GM12878 (cell line): ENCODE data around the gene SLC39A11. TPM values are rescaled to one million over a fixed set of nuclear protein-coding genes. Genes with fewer than 3 reads are reported as not detected.

Experiments used
- ATAC-seq: fragments of 200-7000 bp; cut with Tn5 transposase; 3 replicates; pipeline ENCODE4 v1.9.1; 2020; ENCODE audit warnings: mild to moderate bottlenecking, moderate library complexity
- BruUV-seq: library from RNA; stranded (reverse); fragments of 400-500 nt; replicated peaks from 2 replicates; lab custom pipeline; 2021; lab: Mats Ljungman, UMichigan
- CTCF ChIA-PET: fragments of 300-600 bp; sonication (Branson Sonifier 250); formaldehyde crosslinking; extraction: SDS; loops from one replicate; lab custom pipeline; 2021; ENCODE audit warnings: inconsistent platforms; lab: Yijun Ruan, JAX
- POLR2A ChIA-PET: fragments of 350-600 bp; formaldehyde crosslinking; extraction: SDS; loops from one replicate; lab custom pipeline; 2021; ENCODE audit warnings: inconsistent platforms; lab: Charles Lee
- RAD21 ChIA-PET: fragments of 300-600 bp; sonication (Branson Sonifier 250); formaldehyde crosslinking; loops from one replicate; lab custom pipeline; 2023; ENCODE audit warnings: antibody characterized with exemption; ENCODE audit not compliant: unreplicated experiment; lab: Charles Lee
- SMC1A ChIA-PET: fragments of 300-600 bp; sonication (Branson Sonifier 250); formaldehyde crosslinking; loops from one replicate; lab custom pipeline; 2023; ENCODE audit not compliant: unreplicated experiment, uncharacterized antibody; lab: Charles Lee
- DNase-seq: peaks from one replicate; pipeline ENCODE4 v3.0.0-alpha.2; 2011; ENCODE audit warnings: low read depth, low spot score
- FAIRE-seq: peaks from 3 replicates; lab custom pipeline; 2011; peaks lifted over from hg19 to GRCh38; lab: Jason Lieb, UNC
- H2AFZ ChIP-seq: 2 replicates; pipeline ENCODE4 v1.6.0; 2011; ENCODE audit warnings: low read depth, low read length, control low read depth; ENCODE audit not compliant: control insufficient read depth
- H3K27ac ChIP-seq: 2 replicates; pipeline ENCODE4 v1.5.1; 2011; ENCODE audit warnings: control low read depth; ENCODE audit not compliant: control insufficient read depth, insufficient read depth
- H3K27me3 ChIP-seq, 2 experiments: replicated peaks in 1 of 2; 2 replicates each; pipeline versions ENCODE4 v1.6.0 to v1.6.1; 2011; ENCODE audit warnings: low read length in 1 of 2; ENCODE audit not compliant: control insufficient read depth in 2 of 2, insufficient read depth in 2 of 2
- H3K36me3 ChIP-seq, 2 experiments: 2 replicates each; pipeline ENCODE4 v1.5.1; 2011; ENCODE audit warnings: low read length in 1 of 2; ENCODE audit not compliant: control insufficient read depth in 2 of 2, insufficient read depth in 2 of 2
- H3K4me1 ChIP-seq: 2 replicates; pipeline ENCODE4 v1.6.1; 2011; ENCODE audit warnings: mild to moderate bottlenecking, low read length, moderate library complexity, mixed read lengths; ENCODE audit not compliant: control insufficient read depth, insufficient read depth
- H3K4me2 ChIP-seq: 2 replicates; pipeline ENCODE4 v1.6.0; 2011; ENCODE audit warnings: control low read depth; ENCODE audit not compliant: control insufficient read depth, insufficient read depth
- H3K4me3 ChIP-seq: fragments of 200-600 bp; sonication (generic); 2 replicates; pipeline ENCODE4 v1.5.1; 2016
- H3K79me2 ChIP-seq: 2 replicates; pipeline ENCODE4 v1.6.0; 2011; ENCODE audit warnings: low read length; ENCODE audit not compliant: control insufficient read depth, insufficient read depth
- H3K9ac ChIP-seq: 2 replicates; pipeline ENCODE4 v1.8.0; 2011; ENCODE audit warnings: low read length, control low read depth, mixed read lengths; ENCODE audit not compliant: control insufficient read depth, insufficient read depth
- H3K9me3 ChIP-seq: replicated peaks from 3 replicates; pipeline ENCODE4 v1.5.1; 2011; ENCODE audit warnings: mild to moderate bottlenecking, low read length; ENCODE audit not compliant: control insufficient read depth, insufficient read depth
- H4K20me1 ChIP-seq: 2 replicates; pipeline ENCODE4 v1.6.0; 2011; ENCODE audit not compliant: control insufficient read depth, insufficient read depth
- LARP7 ChIP-seq: fragments of 450-650 bp; IDR thresholded peaks from 2 replicates; pipeline ENCODE4 v1.6.1; 2017; ENCODE audit warnings: mild to moderate bottlenecking
- whole genome bisulfite sequencing: methylation state at CpG from one replicate; pipeline ENCODE4 v1.1.6; 2016; ENCODE audit warnings: low lambda C conversion rate; ENCODE audit not compliant: insufficient replicate concordance, insufficient coverage; ENCODE audit errors: missing lambda C conversion rate; 5-methylcytosine and 5-hydroxymethylcytosine counted together
- in situ Hi-C: fragments of 300-500 bp; cut with MboI; formaldehyde crosslinking; loops from 9 replicates; pipeline ENCODE4 v1.14.3; 2018; ENCODE audit warnings: mixed read lengths
- intact Hi-C: fragments of 100-400 bp; cut with micrococcal nuclease; formaldehyde crosslinking; loops from one replicate; pipeline ENCODE4 v1.14.2; 2022; ENCODE audit not compliant: unreplicated experiment
- polyA plus RNA-seq, 11 experiments: library from polyadenylated mRNA; depleted of rRNA in 4 of 11; unstranded in 6 of 11; stranded (reverse) in 5 of 11; fragments of >200 nt; fragmentation: Nextera tagmentation in 4 of 11; fragmentation: Illumina TruSeq in 1 of 11; extraction: Ambion mirVana in 4 of 11; extraction: Trizol in 1 of 11; gene quantifications; 1 replicate in 1 of 11; 2 replicates in 10 of 11; pipeline versions ENCODE4 v1.2.1 to v1.2.3, GENCODE V29; 2011 to 2016; ENCODE audit warnings: inconsistent platforms in 2 of 11, missing spikeins in 2 of 11, low read depth in 1 of 11
- total RNA-seq, 4 experiments: library from RNA; depleted of rRNA in 3 of 4; stranded (reverse); fragments of >200 nt in 3 of 4; fragmentation: Illumina TruSeq in 1 of 4; extraction: Trizol in 1 of 4; gene quantifications; 2 replicates each; pipeline versions ENCODE4 v1.2.1 to v1.2.3, GENCODE V29; 2013 to 2021
- TF ChIP-seq, protein P1 (sequence below): IDR thresholded peaks from 2 replicates; pipeline ENCODE4 v1.6.1; 2012; ENCODE audit warnings: low read depth, low read length, improper control_type of control experiment

The SLC39A11 gene
- total and polyA plus RNA-seq, 10 of the 15 experiments (the other 5 are each of a cell fraction or from before 2014, with no cell fraction given): 8.6 to 23.8 (median 14.0) TPM

DNA sequence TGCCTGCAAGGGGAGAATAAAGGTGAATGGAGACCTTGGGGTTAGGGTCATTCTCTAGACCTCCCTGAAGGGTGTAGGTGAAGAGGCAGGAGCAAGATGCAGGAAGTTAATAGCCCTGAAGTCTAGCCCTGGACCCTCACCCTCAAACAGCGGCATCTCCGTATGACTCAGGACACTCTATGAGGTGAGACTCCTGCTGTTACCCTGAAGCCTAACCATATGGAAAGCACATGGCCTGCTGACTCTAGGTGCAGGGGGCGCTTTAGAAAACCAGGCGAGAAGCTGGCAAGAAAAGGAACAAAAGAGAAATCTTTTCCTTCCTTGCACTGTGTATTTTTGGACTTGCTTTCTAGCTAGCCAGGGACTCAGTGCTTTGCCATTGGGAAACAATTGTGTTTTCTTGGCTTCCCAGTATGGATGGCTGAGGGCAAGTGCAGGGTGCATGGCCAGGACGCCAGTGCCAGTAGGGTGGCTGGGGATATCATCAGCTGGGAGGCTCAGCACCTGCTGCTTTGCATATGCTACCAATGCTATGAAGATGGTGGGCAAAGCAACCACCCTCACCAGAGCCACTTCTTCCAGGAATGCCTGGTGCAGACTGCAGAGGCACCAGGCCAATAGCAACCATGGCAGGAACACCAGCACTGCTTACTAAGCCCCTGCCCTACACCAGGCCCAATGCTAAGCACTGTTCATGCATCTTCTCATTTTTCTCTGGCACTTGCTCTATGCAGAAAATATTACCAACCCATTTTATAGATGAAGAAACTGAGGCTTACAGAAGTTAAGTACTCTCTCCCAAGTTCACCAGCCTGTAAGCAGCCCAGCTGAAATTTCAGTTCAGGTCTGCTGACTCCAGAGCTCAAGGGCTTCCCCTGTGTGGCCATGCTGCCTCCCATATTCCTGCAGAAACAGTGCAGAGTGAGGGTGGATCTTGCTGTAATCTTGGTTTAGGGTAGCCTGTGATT lies 425.1 kb downstream of the SLC39A11 start:
- no peak for DNase-seq
- Histone ChIP-seq H4K20me1 (no peaks in the 10 kb centered on the region), H3K4me3 (no peak overlapping the region), H3K36me3 (no peaks in the 10 kb centered on the region), H3K27ac (no peak overlapping the region), H3K27me3 (no peaks in the 10 kb centered on the region), H3K9me3 (no peaks in the 10 kb centered on the region; the same call in 2 of the 3 replicates), H3K9ac (no peak overlapping the region), H3K4me2 (no peak overlapping the region), H3K4me1 (no peaks in the 10 kb centered on the region), H3K79me2 (no peaks in the 10 kb centered on the region), H2AFZ (no peak overlapping the region)
- ChIA-PET POLR2A (interaction anchor here (0.6 to 1.0 kb wide), 2 partner anchors 52 to 238 kb away, joined by 3 to 4 read pairs; no protein-coding TSS in a partner anchor), SMC1A (interaction anchor here (1.2 to 1.6 kb wide), 4 partner anchors 11 to 240 kb away, joined by 4 to 6 read pairs (median 4); no protein-coding TSS in a partner anchor), CTCF (interaction anchor here (1.1 to 2.8 kb wide), 2 partner anchors 109 to 111 kb away, joined by 6 to 11 read pairs; no protein-coding TSS in a partner anchor), RAD21 (interaction anchor here (0.7 to 1.4 kb wide), 2 partner anchors 44 to 58 kb away, joined by 3 read pairs; no protein-coding TSS in a partner anchor)
- no peak for ATAC-seq
- WGBS: 75% methylated on average over 5 of the region's 5 CpGs
- in situ Hi-C loops (no loop called here), intact Hi-C loops (no loop called here)
- TF ChIP-seq LARP7: no peak
- TF ChIP-seq, protein P1, sequence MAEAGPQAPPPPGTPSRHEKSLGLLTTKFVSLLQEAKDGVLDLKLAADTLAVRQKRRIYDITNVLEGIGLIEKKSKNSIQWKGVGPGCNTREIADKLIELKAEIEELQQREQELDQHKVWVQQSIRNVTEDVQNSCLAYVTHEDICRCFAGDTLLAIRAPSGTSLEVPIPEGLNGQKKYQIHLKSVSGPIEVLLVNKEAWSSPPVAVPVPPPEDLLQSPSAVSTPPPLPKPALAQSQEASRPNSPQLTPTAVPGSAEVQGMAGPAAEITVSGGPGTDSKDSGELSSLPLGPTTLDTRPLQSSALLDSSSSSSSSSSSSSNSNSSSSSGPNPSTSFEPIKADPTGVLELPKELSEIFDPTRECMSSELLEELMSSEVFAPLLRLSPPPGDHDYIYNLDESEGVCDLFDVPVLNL: no peak
- no peak for FAIRE-seq
- BruUV-seq: no TSS peak
